ENCODE results near the gene BCAT1.
A peak's percentile ranks its signal among the peaks of the same experiment; 100 is the strongest.

Gene BCAT1

GRCh38 chr12:24955853-24956252 is 7.0 kb upstream of the BCAT1 start:
- no peak for TF ChIP-seq POLR2A (IDR thresholded peaks at IDR 0.05; ENCODE audit: low read depth, low read length)
- TF ChIP-seq POLR2AphosphoS5 (IDR thresholded peaks at IDR 0.05; ENCODE audit: low read depth, low read length), result no peak
- TF ChIP-seq TAF1 (IDR thresholded peaks at IDR 0.05; ENCODE audit: borderline replicate concordance, low read depth, low read length), result no peak
- FAIRE-seq, result no peak
- no peak for DNase-seq (ENCODE audit: insufficient read length)

- no peak for DNase-seq (ENCODE audit: insufficient read length)
- TF ChIP-seq POLR2A (IDR thresholded peaks at IDR 0.05; ENCODE audit: low read depth, low read length), result no peak
- TF ChIP-seq TAF1 (IDR thresholded peaks at IDR 0.05; ENCODE audit: borderline replicate concordance, low read depth, low read length), result no peak
- TF ChIP-seq POLR2AphosphoS5 (IDR thresholded peaks at IDR 0.05; ENCODE audit: low read depth, low read length), result no peak
- no peak for FAIRE-seq
These were observed 6.5 kb upstream of the BCAT1 start for GRCh38 chr12:24955389-24955788.

DNA sequence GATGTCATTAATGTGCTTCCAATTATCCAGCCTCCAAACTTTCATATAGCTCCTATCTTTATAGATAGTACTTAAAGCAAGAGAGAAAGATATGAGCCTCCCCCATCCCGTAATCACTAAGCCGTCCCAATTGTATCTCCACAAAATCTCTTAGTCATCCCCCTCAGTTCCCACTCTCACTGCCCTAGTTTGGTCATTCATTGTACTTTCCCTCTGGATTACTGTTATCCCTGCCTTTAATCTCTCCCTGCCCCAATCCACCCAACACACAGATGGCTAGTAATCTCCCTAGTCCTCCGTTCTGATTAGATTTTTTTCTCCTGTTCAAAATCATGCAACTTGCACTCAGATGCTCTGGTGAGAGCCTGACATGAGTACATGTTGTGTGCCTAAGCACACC is 5.4 kb upstream of the BCAT1 start:
- TF ChIP-seq POLR2AphosphoS5 (IDR thresholded peaks at IDR 0.05; ENCODE audit: low read depth, low read length), result no peak
- FAIRE-seq (no peak), DNase-seq (ENCODE audit: insufficient read length) (no peak)

- DNase-seq (ENCODE audit: insufficient read length) (no peak), FAIRE-seq (no peak)
- TF ChIP-seq POLR2A (IDR thresholded peaks at IDR 0.05; ENCODE audit: low read depth, low read length), result no peak
- no peak for TF ChIP-seq TAF1 (IDR thresholded peaks at IDR 0.05; ENCODE audit: borderline replicate concordance, low read depth, low read length)
- TF ChIP-seq POLR2AphosphoS5 (IDR thresholded peaks at IDR 0.05; ENCODE audit: low read depth, low read length), result no peak
These were observed 3.5 kb upstream of the BCAT1 start for GRCh38 chr12:24952389-24952788.

- 0 out of 2 replicates have a peak, but pooled peaks have one; percentile 3 for TF ChIP-seq POLR2A (IDR thresholded peaks at IDR 0.05; ENCODE audit: low read depth, low read length)
- peak; percentile 16 for TF ChIP-seq POLR2AphosphoS5 (IDR thresholded peaks at IDR 0.05; ENCODE audit: low read depth, low read length)
- no peak for TF ChIP-seq TAF1 (IDR thresholded peaks at IDR 0.05; ENCODE audit: borderline replicate concordance, low read depth, low read length)
- peak; percentile 85 for FAIRE-seq
- DNase-seq (ENCODE audit: insufficient read length), result no peak
These were observed 1.4 kb upstream of the BCAT1 start for GRCh38 chr12:24950231-24950834.

DNA sequence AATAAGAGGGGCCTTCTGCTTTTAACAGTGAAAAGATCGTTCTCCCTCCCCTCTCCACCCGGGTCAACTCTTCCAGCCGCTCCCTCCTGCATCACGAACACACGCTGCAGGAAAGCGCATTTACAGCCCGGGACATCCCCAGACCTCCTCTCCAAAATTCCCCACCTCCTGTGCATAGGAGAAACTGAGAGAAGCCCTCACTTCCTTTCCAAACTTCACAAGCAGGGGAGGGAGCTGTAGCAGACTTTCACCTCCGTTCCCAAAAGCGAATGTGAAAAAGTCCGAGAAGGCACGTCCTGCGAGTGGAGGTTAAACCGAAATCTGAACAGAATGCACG is 513 bp downstream of the BCAT1 start:
- DNase-seq (ENCODE audit: insufficient read length), result no peak
- peak; percentile 69; the same call in 1 of the 2 replicates for TF ChIP-seq TAF1 (IDR thresholded peaks at IDR 0.05; ENCODE audit: borderline replicate concordance, low read depth, low read length)
- TF ChIP-seq POLR2AphosphoS5 (IDR thresholded peaks at IDR 0.05; ENCODE audit: low read depth, low read length), result no peak; the same call in 1 of the 2 replicates
- peak; percentile 68; the same call in 1 of the 2 replicates for TF ChIP-seq POLR2A (IDR thresholded peaks at IDR 0.05; ENCODE audit: low read depth, low read length)
- FAIRE-seq, result no peak

DNA sequence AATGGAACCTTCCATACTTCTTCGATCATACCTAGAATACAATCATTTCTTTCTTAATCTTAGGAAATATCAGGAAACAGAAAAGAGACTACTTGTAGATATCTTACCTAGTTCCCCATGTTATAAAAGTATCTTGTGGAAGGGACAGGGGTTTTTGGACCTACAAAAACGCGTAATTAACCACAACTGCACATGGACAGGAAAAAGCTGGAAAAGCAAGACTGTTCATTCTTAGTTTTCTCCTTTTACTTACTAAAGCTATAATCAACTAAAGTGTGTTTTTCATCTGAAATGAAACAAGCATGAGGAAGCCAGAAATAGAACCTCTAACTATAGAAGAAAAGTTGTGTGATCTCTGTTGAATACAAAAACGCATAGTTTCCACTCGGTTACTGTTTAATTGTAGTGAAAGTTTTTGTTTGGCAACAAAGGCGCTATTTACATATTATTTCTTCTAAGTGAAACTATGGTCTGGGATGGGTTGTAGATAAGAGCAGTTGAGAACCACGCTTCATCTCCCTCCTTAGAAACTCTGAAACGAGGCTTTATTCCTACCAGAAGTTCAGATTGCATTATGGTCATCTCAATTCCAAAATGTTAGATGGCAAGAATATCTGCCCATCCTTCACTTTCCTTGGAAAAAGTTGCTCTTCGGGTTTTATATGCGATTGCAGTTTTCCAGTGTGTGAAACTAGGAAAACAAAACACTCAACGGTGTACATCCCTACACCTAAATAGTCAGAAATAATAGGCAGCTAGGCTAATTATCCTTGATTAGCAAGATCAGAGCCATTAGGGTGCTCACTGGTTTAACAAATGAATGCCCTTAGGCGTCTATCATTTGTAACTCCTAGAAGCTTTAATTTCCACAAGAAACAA is 1.1 kb downstream of the BCAT1 start:
- DNase-seq (ENCODE audit: insufficient read length) (no peak), FAIRE-seq (peak; percentile 36)

GRCh38 chr12:24945845-24946244 is 3.1 kb downstream of the BCAT1 start:
- FAIRE-seq, result no peak
- no peak for TF ChIP-seq POLR2AphosphoS5 (IDR thresholded peaks at IDR 0.05; ENCODE audit: low read depth, low read length)
- no peak for TF ChIP-seq POLR2A (IDR thresholded peaks at IDR 0.05; ENCODE audit: low read depth, low read length)
- no peak for TF ChIP-seq TAF1 (IDR thresholded peaks at IDR 0.05; ENCODE audit: borderline replicate concordance, low read depth, low read length)
- DNase-seq (ENCODE audit: insufficient read length), result no peak

More for the DNA sequence above, 1.1 kb downstream of the BCAT1 start:
- TF ChIP-seq POLR2AphosphoS5 (IDR thresholded peaks at IDR 0.05; ENCODE audit: low read depth, low read length) (no peak), POLR2A (IDR thresholded peaks at IDR 0.05; ENCODE audit: low read depth, low read length) (no peak), TAF1 (IDR thresholded peaks at IDR 0.05; ENCODE audit: borderline replicate concordance, low read depth, low read length) (no peak)

- TF ChIP-seq POLR2AphosphoS5 (IDR thresholded peaks at IDR 0.05; ENCODE audit: low read depth, low read length) (no peak), TAF1 (IDR thresholded peaks at IDR 0.05; ENCODE audit: borderline replicate concordance, low read depth, low read length) (no peak), POLR2A (IDR thresholded peaks at IDR 0.05; ENCODE audit: low read depth, low read length) (no peak)
- FAIRE-seq (no peak), DNase-seq (ENCODE audit: insufficient read length) (no peak)
These were observed 3.9 kb downstream of the BCAT1 start for GRCh38 chr12:24945039-24945438.

GRCh38 chr12:24944601-24944975 is 4.3 kb downstream of the BCAT1 start:
- TF ChIP-seq TAF1 (IDR thresholded peaks at IDR 0.05; ENCODE audit: borderline replicate concordance, low read depth, low read length) (no peak), POLR2AphosphoS5 (IDR thresholded peaks at IDR 0.05; ENCODE audit: low read depth, low read length) (no peak), POLR2A (IDR thresholded peaks at IDR 0.05; ENCODE audit: low read depth, low read length) (no peak)
- DNase-seq (ENCODE audit: insufficient read length) (no peak), FAIRE-seq (no peak)

DNA sequence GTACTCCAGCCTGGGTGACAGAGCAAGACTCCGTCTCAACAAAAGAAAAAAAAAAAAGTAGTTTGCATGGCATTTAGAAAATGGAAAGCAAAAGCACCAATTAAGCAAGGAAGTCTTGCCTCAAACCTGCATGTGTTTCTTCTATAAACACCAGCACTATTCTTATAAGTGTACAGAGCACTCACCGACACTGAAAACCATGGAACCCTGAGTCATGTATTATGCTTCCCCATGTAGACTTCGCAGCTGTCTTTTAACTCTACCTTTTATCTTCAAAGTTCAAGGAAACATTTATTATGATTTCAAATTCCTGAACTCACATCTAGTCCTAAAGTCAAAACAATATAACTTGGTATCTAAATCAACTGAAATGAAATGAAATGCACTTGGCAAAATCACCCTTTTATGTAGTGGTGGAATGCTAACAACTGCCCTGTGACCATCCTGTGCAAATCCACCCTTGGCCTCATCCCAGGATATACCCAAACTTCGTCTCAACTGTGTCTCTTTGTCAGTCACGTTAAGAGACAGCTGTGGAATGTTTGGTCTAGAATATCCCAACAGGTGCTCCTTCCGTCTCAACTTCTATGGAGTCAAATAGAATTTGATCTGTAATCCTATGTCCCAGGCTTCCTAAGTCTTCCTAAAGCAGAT is 4.8 kb downstream of the BCAT1 start:
- no peak for TF ChIP-seq POLR2AphosphoS5 (IDR thresholded peaks at IDR 0.05; ENCODE audit: low read depth, low read length)
- TF ChIP-seq TAF1 (IDR thresholded peaks at IDR 0.05; ENCODE audit: borderline replicate concordance, low read depth, low read length), result no peak
- no peak for TF ChIP-seq POLR2A (IDR thresholded peaks at IDR 0.05; ENCODE audit: low read depth, low read length)
- FAIRE-seq, result no peak
- DNase-seq (ENCODE audit: insufficient read length), result no peak
